Spleen (tissue), 11 donors: Measurements from ENCODE around the gene CYP4B1. TPM values are rescaled to one million over a fixed set of nuclear protein-coding genes. Genes with fewer than 3 reads are reported as not detected.

ENCODE experiments used
- DNase-seq: peaks from one replicate; pipeline ENCODE4 v3.0.0-alpha.2; 2020
- H3K27ac ChIP-seq, 8 donors: fragments of 200-600 bp; sonication (generic) in 7 of 8; 1 replicate in 4 of 8; 2 replicates in 4 of 8; pipeline versions ENCODE4 v1.5.0 to v1.8.0; 2016 to 2021; ENCODE audit warnings: inconsistent platforms in 4 of 8, mild to moderate bottlenecking in 4 of 8, moderate library complexity in 1 of 8
- H3K27me3 ChIP-seq, 7 donors: fragments of 200-600 bp; sonication (generic) in 6 of 7; replicated peaks in 1 of 7; 1 replicate in 4 of 7; 2 replicates in 3 of 7; pipeline versions ENCODE4 v1.5.0 to v1.8.0; 2016 to 2021; ENCODE audit warnings: inconsistent platforms in 3 of 7, mild to moderate bottlenecking in 1 of 7
- H3K36me3 ChIP-seq, 6 donors: fragments of 200-600 bp; sonication (generic) in 5 of 6; 1 replicate in 4 of 6; 2 replicates in 2 of 6; pipeline versions ENCODE4 v1.5.0 to v1.8.0; 2016 to 2021; ENCODE audit warnings: inconsistent platforms in 2 of 6
- H3K4me1 ChIP-seq, 6 donors: fragments of 200-600 bp; sonication (generic) in 5 of 6; 1 replicate in 3 of 6; 2 replicates in 3 of 6; pipeline versions ENCODE4 v1.5.0 to v1.8.0; 2016 to 2021; ENCODE audit warnings: inconsistent platforms in 3 of 6
- H3K4me3 ChIP-seq, 8 donors: fragments of 200-600 bp; sonication (generic) in 7 of 8; 1 replicate in 4 of 8; 2 replicates in 4 of 8; pipeline versions ENCODE4 v1.5.0 to v1.8.0; 2016 to 2021; ENCODE audit warnings: inconsistent platforms in 4 of 8, mild to moderate bottlenecking in 4 of 8, moderate library complexity in 2 of 8
- H3K9me3 ChIP-seq, 8 donors: fragments of 200-600 bp; sonication (generic) in 7 of 8; 1 replicate in 4 of 8; 2 replicates in 4 of 8; pipeline versions ENCODE4 v1.5.0 to v1.8.0; 2016 to 2021; ENCODE audit warnings: inconsistent platforms in 4 of 8
- POLR2A ChIP-seq, 3 donors: fragments of 450-650 bp; IDR thresholded peaks; one replicate each; pipeline ENCODE4 v1.5.1; 2017; ENCODE audit warnings: antibody characterized with exemption in 3 of 3, mild to moderate bottlenecking in 1 of 3
- POLR2AphosphoS5 ChIP-seq, 3 donors: sonication (generic); formaldehyde crosslinking; IDR thresholded peaks; one replicate each; pipeline ENCODE4 v1.5.1; 2017; ENCODE audit warnings: antibody characterized with exemption in 3 of 3
- WGBS, 5 donors: extraction: QIAGEN DNeasy Blood & Tissue Kit in 3 of 5; methylation state at CpG; one replicate each; pipeline versions ENCODE4 v1.1.5 to v1.1.7; 2013 to 2018; 5-methylcytosine and 5-hydroxymethylcytosine counted together
- intact Hi-C: fragments of 100-400 bp; cut with DNase I; formaldehyde crosslinking; loops from one replicate; pipeline ENCODE4 v1.15.0; 2023; ENCODE audit warnings: low total_unique reads
- polyA plus RNA-seq, 3 donors: library from polyadenylated mRNA; stranded (reverse); fragments of 200-250 nt; gene quantifications; one replicate each; pipeline ENCODE4 v1.2.1, GENCODE V29; 2013
- total RNA-seq, 7 donors: library from RNA; depleted of rRNA in 3 of 7; stranded (reverse); fragments of >200 nt in 3 of 7; fragmentation: NEBNext Ultra II Directional in 4 of 7; extraction: Animal tissue kit (Norgen Biotek cat#: 25700) in 4 of 7; gene quantifications; one replicate each; pipeline versions ENCODE4 v1.1.0 to v1.2.1, GENCODE V29; 2016 to 2021
- TF ChIP-seq, protein P1 (sequence below), 11 experiments: fragments of 200-600 bp in 7 of 11; fragments of 450-650 bp in 4 of 11; sonication (generic) in 4 of 11; IDR thresholded peaks in 8 of 11; conservative IDR thresholded peaks in 3 of 11; 1 replicate in 7 of 11; 2 replicates in 4 of 11; pipeline versions ENCODE4 v1.4.0 to v1.8.0; 2016 to 2021; ENCODE audit warnings: antibody characterized with exemption in 11 of 11, inconsistent platforms in 4 of 11, mild to moderate bottlenecking in 1 of 11
- donor health status: healthy with polysubstance abuse.
- donor health status: DM: no; HTN: no; CAD: no; lungs with moderate emphysema.
- donor health status: DM: no; HTN: no; CAD: no.
- donor health status: Bipolar disorder and iron deficiency.
- donor health status: healthy.
- donor health status: DM: no; HTN: no; CAD: no.
- donor health status: DM: yes; HTN: yes; CAD: no.

Gene CYP4B1
- total and polyA plus RNA-seq, 10 donors: 0.32 to 3.5 (median 1.0) TPM; not detected in 3

DNA sequence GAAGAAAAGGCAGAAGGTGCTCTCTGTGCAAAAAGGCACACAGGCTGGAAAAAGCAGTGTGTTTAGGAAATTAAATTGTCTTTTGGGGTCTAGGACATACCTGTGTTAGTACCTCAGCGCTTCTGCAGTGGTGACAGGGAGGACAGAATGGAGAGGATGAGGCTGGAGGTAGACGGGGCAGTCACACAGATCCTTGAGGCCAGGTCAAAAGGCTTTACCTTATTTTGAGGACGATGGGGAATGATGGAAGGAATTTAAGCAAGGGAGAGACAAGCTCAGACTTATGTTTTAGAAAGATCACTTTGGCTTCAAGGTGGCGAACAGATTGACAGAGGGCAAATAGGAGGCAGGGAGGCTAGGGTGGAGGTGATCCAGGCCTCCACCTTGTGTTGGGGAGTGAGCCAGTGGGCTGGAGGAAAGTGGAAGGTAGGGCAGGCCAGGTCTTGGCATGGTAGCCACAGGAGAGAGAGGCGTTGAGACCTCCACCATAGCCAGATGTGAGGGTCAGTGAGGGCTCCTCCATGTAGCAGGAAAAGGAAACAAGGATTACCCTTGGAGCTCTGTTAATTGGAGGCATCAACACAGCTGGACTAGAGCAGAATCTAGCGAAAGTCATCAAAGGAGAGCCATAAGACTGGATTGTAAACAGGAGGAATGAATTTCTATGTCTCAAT, 4.2 kb downstream of the CYP4B1 start:
- TF ChIP-seq, protein P1, sequence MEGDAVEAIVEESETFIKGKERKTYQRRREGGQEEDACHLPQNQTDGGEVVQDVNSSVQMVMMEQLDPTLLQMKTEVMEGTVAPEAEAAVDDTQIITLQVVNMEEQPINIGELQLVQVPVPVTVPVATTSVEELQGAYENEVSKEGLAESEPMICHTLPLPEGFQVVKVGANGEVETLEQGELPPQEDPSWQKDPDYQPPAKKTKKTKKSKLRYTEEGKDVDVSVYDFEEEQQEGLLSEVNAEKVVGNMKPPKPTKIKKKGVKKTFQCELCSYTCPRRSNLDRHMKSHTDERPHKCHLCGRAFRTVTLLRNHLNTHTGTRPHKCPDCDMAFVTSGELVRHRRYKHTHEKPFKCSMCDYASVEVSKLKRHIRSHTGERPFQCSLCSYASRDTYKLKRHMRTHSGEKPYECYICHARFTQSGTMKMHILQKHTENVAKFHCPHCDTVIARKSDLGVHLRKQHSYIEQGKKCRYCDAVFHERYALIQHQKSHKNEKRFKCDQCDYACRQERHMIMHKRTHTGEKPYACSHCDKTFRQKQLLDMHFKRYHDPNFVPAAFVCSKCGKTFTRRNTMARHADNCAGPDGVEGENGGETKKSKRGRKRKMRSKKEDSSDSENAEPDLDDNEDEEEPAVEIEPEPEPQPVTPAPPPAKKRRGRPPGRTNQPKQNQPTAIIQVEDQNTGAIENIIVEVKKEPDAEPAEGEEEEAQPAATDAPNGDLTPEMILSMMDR (IDR thresholded peaks at IDR 0.05 in 8 of 11, conservative IDR thresholded peaks at IDR 0.05 in 3 of 11): no peak
- TF ChIP-seq POLR2A (IDR thresholded peaks at IDR 0.05) (no peak), POLR2AphosphoS5 (IDR thresholded peaks at IDR 0.05) (no peak)
- Histone ChIP-seq H3K4me3 (no peak overlapping the region), H3K27ac (no peak overlapping the region), H3K27me3 (peaks cover 0 to 28% (median 0%) of the 10 kb centered on the region in 7 donors), H3K36me3 (no peaks in the 10 kb centered on the region), H3K4me1 (no peaks in the 10 kb centered on the region), H3K9me3 (no peaks in the 10 kb centered on the region)
- intact Hi-C loops: no loop called here
- WGBS, 5 donors: 76 to 85% (median 81%) methylated on average over 6 of the region's 6 CpGs
- no peak for DNase-seq

DNA sequence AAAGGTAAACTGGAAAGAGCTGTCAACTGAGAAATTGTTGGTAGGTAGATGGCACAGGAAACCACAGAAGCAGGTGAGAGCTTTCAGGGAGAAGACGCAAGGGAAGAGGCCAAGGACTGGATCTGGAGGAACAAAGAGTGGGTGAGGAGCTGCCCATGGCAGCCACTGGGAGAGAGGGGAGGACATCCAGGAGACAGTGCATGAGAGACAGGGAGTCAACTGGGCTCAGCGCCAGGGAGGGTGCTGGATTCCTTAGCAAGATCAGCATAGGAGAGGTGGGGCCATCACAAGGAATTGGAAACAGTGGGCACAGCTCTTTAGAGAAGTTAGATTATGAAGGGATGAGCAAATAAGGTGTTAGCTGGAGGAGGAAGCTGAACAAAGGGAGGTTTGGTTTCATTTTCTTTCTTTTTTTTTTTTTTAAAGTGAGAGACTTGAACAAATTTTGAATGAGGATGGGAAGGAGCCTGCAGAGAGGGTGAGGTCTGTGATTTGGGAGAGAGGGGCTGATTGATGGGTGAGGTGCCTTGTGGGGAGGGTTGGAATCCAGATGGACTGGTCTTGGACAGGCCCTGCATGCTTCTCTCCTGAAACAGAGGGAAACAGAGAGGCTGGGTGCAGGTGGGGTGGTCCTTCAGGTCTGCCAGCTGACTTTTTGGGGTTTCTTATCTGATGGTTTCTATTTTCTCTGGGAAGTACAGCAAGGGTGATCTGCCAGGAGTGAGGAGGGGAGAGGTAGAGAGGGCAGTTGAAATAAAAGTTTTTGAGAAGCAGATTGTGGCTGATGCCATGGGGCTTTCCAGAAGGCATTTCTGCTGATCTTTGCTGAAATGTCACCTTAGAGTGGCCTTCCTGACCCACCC, 5.4 kb downstream of the CYP4B1 start:
- Histone ChIP-seq H3K27ac (no peak overlapping the region), H3K4me1 (no peaks in the 10 kb centered on the region), H3K4me3 (no peak overlapping the region)

DNA sequence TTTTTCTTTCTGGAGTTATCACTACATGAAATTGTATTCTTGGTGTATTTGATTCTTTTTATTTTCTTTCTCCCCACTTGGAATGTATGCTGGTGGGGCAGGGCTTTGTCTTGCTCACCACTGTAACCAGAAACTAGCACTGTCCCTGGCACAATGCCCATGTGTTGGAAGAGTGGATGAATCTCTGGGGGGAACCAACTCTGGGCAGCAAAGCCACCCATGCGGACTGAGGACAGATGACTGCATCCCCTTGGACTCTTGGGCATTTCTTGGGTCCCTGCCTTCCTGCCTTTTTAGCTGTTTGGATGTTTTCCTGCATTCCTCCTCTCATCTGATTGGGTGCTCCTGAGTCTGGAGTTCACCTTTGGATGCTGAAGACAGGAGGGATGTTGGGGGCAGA, 6.1 kb downstream of the CYP4B1 start:
- no peak for DNase-seq
- H3K36me3 ChIP-seq: no peaks in the 10 kb centered on the region
- intact Hi-C loops: no loop called here
- 84 to 100% (median 87%) methylated on average over 1 of the region's 1 CpG for WGBS, 5 donors
- H3K9me3 ChIP-seq: peaks cover 0 to 8% (median 0%) of the 10 kb centered on the region in 8 donors
- H3K27me3 ChIP-seq: peaks cover 0 to 11% (median 0%) of the 10 kb centered on the region in 7 donors
- no peaks in the 10 kb centered on the region for H3K4me1 ChIP-seq
- H3K4me3 ChIP-seq: no peak overlapping the region
- no peak for TF ChIP-seq POLR2A (IDR thresholded peaks at IDR 0.05)
- TF ChIP-seq, protein P1 (IDR thresholded peaks at IDR 0.05 in 8 of 11, conservative IDR thresholded peaks at IDR 0.05 in 3 of 11): no peak
- TF ChIP-seq POLR2AphosphoS5 (IDR thresholded peaks at IDR 0.05): no peak
- no peak overlapping the region for H3K27ac ChIP-seq

More for the DNA sequence above, 5.4 kb downstream of the CYP4B1 start:
- 77 to 84% (median 81%) methylated on average over 2 of the region's 2 CpGs for WGBS, 5 donors
- peaks cover 0 to 2% (median 0%) of the 10 kb centered on the region in 8 donors for H3K9me3 ChIP-seq
- TF ChIP-seq POLR2AphosphoS5 (IDR thresholded peaks at IDR 0.05) (no peak), POLR2A (IDR thresholded peaks at IDR 0.05) (no peak)
- TF ChIP-seq, protein P1 (IDR thresholded peaks at IDR 0.05 in 8 of 11, conservative IDR thresholded peaks at IDR 0.05 in 3 of 11): no peak
- H3K36me3 ChIP-seq: no peaks in the 10 kb centered on the region
- intact Hi-C loops: no loop called here
- H3K27me3 ChIP-seq: peaks cover 0 to 16% (median 0%) of the 10 kb centered on the region in 7 donors
- no peak for DNase-seq

DNA sequence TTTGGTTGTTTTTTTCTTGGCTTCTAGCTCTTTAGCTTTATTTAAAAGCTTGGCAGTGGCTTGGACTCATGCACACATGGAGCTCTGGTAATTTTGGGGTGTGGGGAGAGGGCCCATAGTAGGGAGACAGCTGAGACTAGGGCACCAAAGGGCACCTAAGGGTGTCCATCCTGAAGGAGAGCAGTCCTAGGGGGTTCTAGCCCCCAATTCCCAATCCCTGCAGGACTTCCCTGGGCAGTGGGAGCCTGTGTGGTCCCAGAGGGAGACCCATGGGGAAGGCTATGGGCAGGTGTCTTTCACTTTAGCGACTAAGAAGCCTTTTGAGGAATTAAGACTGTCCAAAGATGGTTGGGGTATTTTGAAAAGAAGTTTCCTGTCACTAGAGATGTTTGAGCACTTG, 6.9 kb downstream of the CYP4B1 start:
- no peak for DNase-seq
- H3K4me3 ChIP-seq: no peak overlapping the region
- no peaks in the 10 kb centered on the region for H3K4me1 ChIP-seq
- TF ChIP-seq POLR2AphosphoS5 (IDR thresholded peaks at IDR 0.05) (no peak), POLR2A (IDR thresholded peaks at IDR 0.05) (no peak)
- TF ChIP-seq, protein P1 (IDR thresholded peaks at IDR 0.05 in 8 of 11, conservative IDR thresholded peaks at IDR 0.05 in 3 of 11): no peak
- H3K27ac ChIP-seq: peak overlapping the region in 4 of 8 donors; percentile 34 to 58 (median 50)
- 55 to 94% (median 67%) methylated on average over 1 of the region's 1 CpG for WGBS, 5 donors
- H3K9me3 ChIP-seq: peaks cover 0 to 8% (median 0%) of the 10 kb centered on the region in 8 donors
- H3K27me3 ChIP-seq: peaks cover 0 to 11% (median 0%) of the 10 kb centered on the region in 7 donors
- intact Hi-C loops: no loop called here
- no peaks in the 10 kb centered on the region for H3K36me3 ChIP-seq
